Measurements from ENCODE around the gene OR5H15. TPM values are rescaled to one million over a fixed set of nuclear protein-coding genes. Genes with fewer than 3 reads are reported as not detected.

The OR5H15 gene
- total RNA-seq, 2 donors from 2014 or later = not detected

- no peak overlapping the region for H3K9ac ChIP-seq (ENCODE audit: extremely low read depth, low read length, poor library complexity, severe bottlenecking)
- TF ChIP-seq CTCF (conservative IDR thresholded peaks at IDR 0.05) = no peak
- Mint-ChIP-seq H3K27ac (no peak overlapping the region), H3K9me3 (peaks cover 14% of the 10 kb centered on the region), H3K27me3 (ENCODE audit: insufficient read depth) (peaks cover 3% of the 10 kb centered on the region), H3K36me3 (ENCODE audit: low read depth) (no peaks in the 10 kb centered on the region), H3K4me3 (no peak overlapping the region), H3K4me1 (peaks cover 3% of the 10 kb centered on the region)
- H3K27ac ChIP-seq (ENCODE audit: low read depth, low read length) = no peak overlapping the region
- no peaks in the 10 kb centered on the region for H3K36me3 ChIP-seq (ENCODE audit: control insufficient read depth, insufficient read depth, low read length)
- H3K27me3 ChIP-seq (ENCODE audit: control insufficient read depth, insufficient read depth, low read length, poor library complexity, severe bottlenecking) = no peaks in the 10 kb centered on the region
- no peaks in the 10 kb centered on the region for H3K9me3 ChIP-seq (ENCODE audit: control insufficient read depth, low read length)
- no peak for DNase-seq
- H3K4me3 ChIP-seq (ENCODE audit: low read length) = no peak overlapping the region
- 93 to 100% methylated on average over 1 to 2 of the region's 2 CpGs for WGBS, 2 experiments (ENCODE audit: insufficient coverage in 1 of 2, insufficient read length in 1 of 2)
- no peaks in the 10 kb centered on the region for H3K4me1 ChIP-seq (ENCODE audit: control insufficient read depth, insufficient read depth, low read length)
Observed at GRCh38 chr3:98209244-98209643, 42.7 kb downstream of the OR5H15 start.

GRCh38 chr3:98213276-98213675, 46.8 kb downstream of the OR5H15 start:
- Histone ChIP-seq H3K4me1 (ENCODE audit: control insufficient read depth, insufficient read depth, low read length) (no peaks in the 10 kb centered on the region), H3K4me3 (ENCODE audit: low read length) (no peak overlapping the region), H3K27me3 (ENCODE audit: control insufficient read depth, insufficient read depth, low read length, poor library complexity, severe bottlenecking) (no peaks in the 10 kb centered on the region), H3K27ac (ENCODE audit: low read depth, low read length) (no peak overlapping the region), H3K9me3 (ENCODE audit: control insufficient read depth, low read length) (no peaks in the 10 kb centered on the region), H3K36me3 (ENCODE audit: control insufficient read depth, insufficient read depth, low read length) (no peaks in the 10 kb centered on the region), H3K9ac (ENCODE audit: extremely low read depth, low read length, poor library complexity, severe bottlenecking) (no peak overlapping the region)
- Mint-ChIP-seq H3K9me3 (peaks cover 14% of the 10 kb centered on the region), H3K4me3 (no peak overlapping the region), H3K27me3 (ENCODE audit: insufficient read depth) (peaks cover 6% of the 10 kb centered on the region), H3K4me1 (peaks cover 3% of the 10 kb centered on the region), H3K36me3 (ENCODE audit: low read depth) (no peaks in the 10 kb centered on the region), H3K27ac (no peak overlapping the region)
- DNase-seq = peak; percentile 58
- no peak for TF ChIP-seq CTCF (conservative IDR thresholded peaks at IDR 0.05)
- WGBS, 2 experiments (ENCODE audit: insufficient coverage in 1 of 2, insufficient read length in 1 of 2) = 17 to 18% methylated on average over 6 to 7 of the region's 7 CpGs

- Mint-ChIP-seq H3K36me3 (ENCODE audit: low read depth) (no peaks in the 10 kb centered on the region), H3K4me1 (peaks cover 3% of the 10 kb centered on the region), H3K4me3 (no peak overlapping the region), H3K9me3 (peaks cover 12% of the 10 kb centered on the region), H3K27ac (no peak overlapping the region), H3K27me3 (ENCODE audit: insufficient read depth) (peaks cover 6% of the 10 kb centered on the region)
- DNase-seq = no peak
- H3K9me3 ChIP-seq (ENCODE audit: control insufficient read depth, low read length) = no peaks in the 10 kb centered on the region
- H3K27ac ChIP-seq (ENCODE audit: low read depth, low read length) = no peak overlapping the region
- TF ChIP-seq CTCF (conservative IDR thresholded peaks at IDR 0.05) = no peak
- H3K9ac ChIP-seq (ENCODE audit: extremely low read depth, low read length, poor library complexity, severe bottlenecking) = no peak overlapping the region
- H3K4me3 ChIP-seq (ENCODE audit: low read length) = no peak overlapping the region
- H3K4me1 ChIP-seq (ENCODE audit: control insufficient read depth, insufficient read depth, low read length) = no peaks in the 10 kb centered on the region
- no peaks in the 10 kb centered on the region for H3K27me3 ChIP-seq (ENCODE audit: control insufficient read depth, insufficient read depth, low read length, poor library complexity, severe bottlenecking)
- H3K36me3 ChIP-seq (ENCODE audit: control insufficient read depth, insufficient read depth, low read length) = no peaks in the 10 kb centered on the region
- 88 to 90% methylated on average over 3 of the region's 3 CpGs for WGBS, 2 experiments (ENCODE audit: insufficient coverage in 1 of 2, insufficient read length in 1 of 2)
Observed at GRCh38 chr3:98215051-98215450, 48.6 kb downstream of the OR5H15 start.

Other genes with a start within 250 kb of the OR5H15 start
- 10 to 100 TPM; 12.5 to 13.6 TPM for gene RIOX2, start 194.3 kb upstream of the OR5H15 start, total RNA-seq
- not detected for gene GABRR3, start 131.4 kb upstream of the OR5H15 start, total RNA-seq
- gene OR5AC2, start 79.5 kb upstream of the OR5H15 start, total RNA-seq = not detected
- under 1 TPM; 0.09 to 0.22 TPM for gene OR5H1, start 36.0 kb upstream of the OR5H15 start, total RNA-seq
- not detected for gene OR5H14, start 19.2 kb upstream of the OR5H15 start, total RNA-seq
- not detected for gene OR5H6, start 97.5 kb downstream of the OR5H15 start, total RNA-seq
- gene OR5H2, start 115.8 kb downstream of the OR5H15 start, total RNA-seq = not detected
- gene OR5K4, start 187.2 kb downstream of the OR5H15 start, total RNA-seq = not detected
- not detected for gene OR5K3, start 224.0 kb downstream of the OR5H15 start, total RNA-seq

Data from endodermal cell (in vitro differentiated cells).